A549 treated with dexamethasone at 1 μM for 4 hours (cell line): ENCODE measurements around the gene ESM1. TPM values are rescaled to one million over a fixed set of nuclear protein-coding genes. Genes with fewer than 3 reads are reported as not detected.

Experiments
- total RNA-seq: library from RNA; stranded (reverse); fragments of 200-300 nt; extraction: Qiagen RNA extraction; gene quantifications from 5 replicates; pipeline ENCODE4 v1.2.3, GENCODE V29; 2022

ESM1 gene
- not detected in 5 replicates for total RNA-seq

GRCh38 chr5:54985301-54986268, at the start of gene ESM1:
ESM1 (minus strand) TSS chr5:54985593; CDS start chr5:54985517, 76 bp downstream.

Other genes starting within 250 kb of the ESM1 start
- not detected in 5 replicates for gene GZMK, start 38.7 kb upstream of the ESM1 start, total RNA-seq
- not detected in 5 replicates for gene GZMA, start 117.1 kb upstream of the ESM1 start, total RNA-seq
- 33.0 to 34.8 TPM (median 34.3 TPM) in 5 replicates for gene GPX8, start 174.6 kb upstream of the ESM1 start, total RNA-seq
- 0.06 to 0.09 TPM (median 0.08 TPM) in 5 replicates for gene CDC20B, start 187.6 kb upstream of the ESM1 start, total RNA-seq
- gene MCIDAS, start 241.7 kb upstream of the ESM1 start, total RNA-seq = 1.4 to 3.0 TPM (median 1.9 TPM) in 5 replicates
- 4.0 to 6.1 TPM (median 5.7 TPM) in 5 replicates for gene CCNO, start 248.0 kb upstream of the ESM1 start, total RNA-seq